SK-N-SH treated with all-trans-retinoic acid at 6 μM for 48 hours (cell line): Measurements from ENCODE around the gene RNF44.

Experiments used
- RARB ChIP-seq: fragments of 250-450 bp; sonication (Bioruptor Pico); IDR thresholded peaks from 2 replicates; pipeline ENCODE4 v1.8.0; 2021; ENCODE audit warnings: mild to moderate bottlenecking, moderate library complexity
- TCF4 ChIP-seq: fragments of 250-450 bp; sonication (Bioruptor Pico); IDR thresholded peaks from 2 replicates; pipeline ENCODE4 v1.8.0; 2021; ENCODE audit warnings: mild to moderate bottlenecking, moderate library complexity, borderline replicate concordance
- TSHZ2 ChIP-seq: fragments of 250-450 bp; sonication (Bioruptor Pico); IDR thresholded peaks from 2 replicates; pipeline ENCODE4 v1.5.0; 2020; ENCODE audit warnings: mild to moderate bottlenecking, moderate library complexity
- ZFP3 ChIP-seq: fragments of 250-450 bp; sonication (Bioruptor Pico); IDR thresholded peaks from 2 replicates; pipeline ENCODE4 v1.5.0; 2020; ENCODE audit warnings: mild to moderate bottlenecking, moderate library complexity
- ZNF565 ChIP-seq: fragments of 450-650 bp; formaldehyde crosslinking; conservative IDR thresholded peaks from 2 replicates; pipeline ENCODE4 v1.5.0; 2020; ENCODE audit warnings: low read depth, mild to moderate bottlenecking, moderate library complexity
- TF ChIP-seq, protein P1 (sequence below): fragments of 250-450 bp; sonication (Bioruptor Pico); IDR thresholded peaks from 2 replicates; pipeline ENCODE4 v1.5.1; 2020; ENCODE audit warnings: low read depth, mild to moderate bottlenecking, moderate library complexity

- TF ChIP-seq ZFP3 (CRISPR knock-in tag) (no peak), TCF4 (no peak), TSHZ2 (CRISPR knock-in tag) (no peak), ZNF565 (no peak), RARB (CRISPR knock-in tag) (no peak)
- TF ChIP-seq, protein P1, sequence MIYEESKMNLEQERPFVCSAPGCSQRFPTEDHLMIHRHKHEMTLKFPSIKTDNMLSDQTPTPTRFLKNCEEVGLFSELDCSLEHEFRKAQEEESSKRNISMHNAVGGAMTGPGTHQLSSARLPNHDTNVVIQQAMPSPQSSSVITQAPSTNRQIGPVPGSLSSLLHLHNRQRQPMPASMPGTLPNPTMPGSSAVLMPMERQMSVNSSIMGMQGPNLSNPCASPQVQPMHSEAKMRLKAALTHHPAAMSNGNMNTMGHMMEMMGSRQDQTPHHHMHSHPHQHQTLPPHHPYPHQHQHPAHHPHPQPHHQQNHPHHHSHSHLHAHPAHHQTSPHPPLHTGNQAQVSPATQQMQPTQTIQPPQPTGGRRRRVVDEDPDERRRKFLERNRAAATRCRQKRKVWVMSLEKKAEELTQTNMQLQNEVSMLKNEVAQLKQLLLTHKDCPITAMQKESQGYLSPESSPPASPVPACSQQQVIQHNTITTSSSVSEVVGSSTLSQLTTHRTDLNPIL (CRISPR knock-in tag): no peak
These were observed 15.2 kb upstream of the RNF44 start for GRCh38 chr5:176552332-176552869.
